ENCODE data around the gene PRMT2.

The PRMT2 gene

GRCh38 chr21:46635324-46636180 lies at the start of gene PRMT2:
TSS of gene PRMT2 (plus strand) at chr21:46635674. CDS start at chr21:46636952, 1,278 bp downstream.
- no CpG with 5 or more reads among the region's 90 CpGs for WGBS (ENCODE audit: insufficient coverage, insufficient read length)
- H3K27me3 ChIP-seq (ENCODE audit: control insufficient read depth, insufficient read depth, low read length): no peaks in the 10 kb centered on the region
- H3K36me3 ChIP-seq (ENCODE audit: control insufficient read depth, insufficient read depth, low read length): no peaks in the 10 kb centered on the region
- peak within 1 kb of the TSS; percentile 84 for H3K4me3 ChIP-seq (ENCODE audit: low read length)
- H3K27ac ChIP-seq (ENCODE audit: low read length): no peak within 1 kb of the TSS
- H3K9me3 ChIP-seq (ENCODE audit: control insufficient read depth, insufficient read depth, low read length): no peaks in the 10 kb centered on the region
- DNase-seq (ENCODE audit: low read depth, low spot score): peak; percentile 88
- 0 out of 2 replicates have a peak, but pooled peaks cover 2% of the 10 kb centered on the region for H3K4me1 ChIP-seq (ENCODE audit: control insufficient read depth, insufficient read depth, low read length)

- no CpG with 5 or more reads among the region's 8 CpGs for WGBS (ENCODE audit: insufficient coverage, insufficient read length)
- H3K9me3 ChIP-seq (ENCODE audit: control insufficient read depth, insufficient read depth, low read length): no peaks in the 10 kb centered on the region
- DNase-seq (ENCODE audit: low read depth, low spot score): no peak
- H3K4me3 ChIP-seq (ENCODE audit: low read length): no peak overlapping the region
- H3K4me1 ChIP-seq (ENCODE audit: control insufficient read depth, insufficient read depth, low read length): no peaks in the 10 kb centered on the region
- no peaks in the 10 kb centered on the region for H3K36me3 ChIP-seq (ENCODE audit: control insufficient read depth, insufficient read depth, low read length)
- H3K27ac ChIP-seq (ENCODE audit: low read length): no peak overlapping the region
- no peaks in the 10 kb centered on the region for H3K27me3 ChIP-seq (ENCODE audit: control insufficient read depth, insufficient read depth, low read length)
These were observed 41.2 kb upstream of the PRMT2 start for GRCh38 chr21:46594276-46594675.

GRCh38 chr21:46596201-46596600 lies 39.3 kb upstream of the PRMT2 start:
- H3K36me3 ChIP-seq (ENCODE audit: control insufficient read depth, insufficient read depth, low read length): no peaks in the 10 kb centered on the region
- H3K4me3 ChIP-seq (ENCODE audit: low read length): no peak overlapping the region
- no peak for DNase-seq (ENCODE audit: low read depth, low spot score)
- H3K27ac ChIP-seq (ENCODE audit: low read length): no peak overlapping the region
- H3K4me1 ChIP-seq (ENCODE audit: control insufficient read depth, insufficient read depth, low read length): no peaks in the 10 kb centered on the region
- H3K9me3 ChIP-seq (ENCODE audit: control insufficient read depth, insufficient read depth, low read length): no peaks in the 10 kb centered on the region
- H3K27me3 ChIP-seq (ENCODE audit: control insufficient read depth, insufficient read depth, low read length): no peaks in the 10 kb centered on the region
- no CpG with 5 or more reads among the region's 1 CpG for WGBS (ENCODE audit: insufficient coverage, insufficient read length)

- WGBS (ENCODE audit: insufficient coverage, insufficient read length): no CpG with 5 or more reads among the region's 8 CpGs
- no peak for DNase-seq (ENCODE audit: low read depth, low spot score)
- no peak overlapping the region for H3K27ac ChIP-seq (ENCODE audit: low read length)
- H3K4me3 ChIP-seq (ENCODE audit: low read length): no peak overlapping the region
- no peaks in the 10 kb centered on the region for H3K27me3 ChIP-seq (ENCODE audit: control insufficient read depth, insufficient read depth, low read length)
- no peaks in the 10 kb centered on the region for H3K4me1 ChIP-seq (ENCODE audit: control insufficient read depth, insufficient read depth, low read length)
- H3K36me3 ChIP-seq (ENCODE audit: control insufficient read depth, insufficient read depth, low read length): no peaks in the 10 kb centered on the region
- no peaks in the 10 kb centered on the region for H3K9me3 ChIP-seq (ENCODE audit: control insufficient read depth, insufficient read depth, low read length)
These were observed 38.4 kb upstream of the PRMT2 start for GRCh38 chr21:46597031-46597430.

- no peaks in the 10 kb centered on the region for H3K9me3 ChIP-seq (ENCODE audit: control insufficient read depth, insufficient read depth, low read length)
- no peaks in the 10 kb centered on the region for H3K27me3 ChIP-seq (ENCODE audit: control insufficient read depth, insufficient read depth, low read length)
- DNase-seq (ENCODE audit: low read depth, low spot score): no peak
- H3K36me3 ChIP-seq (ENCODE audit: control insufficient read depth, insufficient read depth, low read length): no peaks in the 10 kb centered on the region
- H3K27ac ChIP-seq (ENCODE audit: low read length): no peak overlapping the region
- no peak overlapping the region for H3K4me3 ChIP-seq (ENCODE audit: low read length)
- no CpG with 5 or more reads among the region's 20 CpGs for WGBS (ENCODE audit: insufficient coverage, insufficient read length)
- H3K4me1 ChIP-seq (ENCODE audit: control insufficient read depth, insufficient read depth, low read length): no peaks in the 10 kb centered on the region
These were observed 37.6 kb upstream of the PRMT2 start for GRCh38 chr21:46597896-46598343.

- DNase-seq (ENCODE audit: low read depth, low spot score): no peak
- no CpG with 5 or more reads among the region's 38 CpGs for WGBS (ENCODE audit: insufficient coverage, insufficient read length)
These were observed 36.6 kb upstream of the PRMT2 start for GRCh38 chr21:46598581-46599572.

GRCh38 chr21:46600305-46600704 lies 35.2 kb upstream of the PRMT2 start:
- H3K9me3 ChIP-seq (ENCODE audit: control insufficient read depth, insufficient read depth, low read length): no peaks in the 10 kb centered on the region
- WGBS (ENCODE audit: insufficient coverage, insufficient read length): no CpG with 5 or more reads among the region's 5 CpGs
- H3K27me3 ChIP-seq (ENCODE audit: control insufficient read depth, insufficient read depth, low read length): no peaks in the 10 kb centered on the region
- DNase-seq (ENCODE audit: low read depth, low spot score): no peak
- peaks cover 2% of the 10 kb centered on the region; the same call in 1 of the 2 replicates for H3K4me1 ChIP-seq (ENCODE audit: control insufficient read depth, insufficient read depth, low read length)
- no peak overlapping the region for H3K27ac ChIP-seq (ENCODE audit: low read length)
- no peak overlapping the region for H3K4me3 ChIP-seq (ENCODE audit: low read length)
- H3K36me3 ChIP-seq (ENCODE audit: control insufficient read depth, insufficient read depth, low read length): no peaks in the 10 kb centered on the region

More at GRCh38 chr21:46598581-46599572, 36.6 kb upstream of the PRMT2 start:
- no peaks in the 10 kb centered on the region for H3K36me3 ChIP-seq (ENCODE audit: control insufficient read depth, insufficient read depth, low read length)
- H3K9me3 ChIP-seq (ENCODE audit: control insufficient read depth, insufficient read depth, low read length): no peaks in the 10 kb centered on the region
- no peaks in the 10 kb centered on the region for H3K27me3 ChIP-seq (ENCODE audit: control insufficient read depth, insufficient read depth, low read length)
- H3K4me1 ChIP-seq (ENCODE audit: control insufficient read depth, insufficient read depth, low read length): no peaks in the 10 kb centered on the region
- no peak overlapping the region for H3K4me3 ChIP-seq (ENCODE audit: low read length)
- H3K27ac ChIP-seq (ENCODE audit: low read length): no peak overlapping the region

GRCh38 chr21:46600978-46601377 lies 34.5 kb upstream of the PRMT2 start:
- Histone ChIP-seq H3K27ac (ENCODE audit: low read length) (no peak overlapping the region), H3K27me3 (ENCODE audit: control insufficient read depth, insufficient read depth, low read length) (no peaks in the 10 kb centered on the region), H3K4me1 (ENCODE audit: control insufficient read depth, insufficient read depth, low read length) (peaks cover 2% of the 10 kb centered on the region), H3K36me3 (ENCODE audit: control insufficient read depth, insufficient read depth, low read length) (no peaks in the 10 kb centered on the region), H3K4me3 (ENCODE audit: low read length) (no peak overlapping the region), H3K9me3 (ENCODE audit: control insufficient read depth, insufficient read depth, low read length) (no peaks in the 10 kb centered on the region)
- DNase-seq (ENCODE audit: low read depth, low spot score): no peak
- WGBS (ENCODE audit: insufficient coverage, insufficient read length): no CpG with 5 or more reads among the region's 9 CpGs

- no peaks in the 10 kb centered on the region for H3K36me3 ChIP-seq (ENCODE audit: control insufficient read depth, insufficient read depth, low read length)
- no peak overlapping the region for H3K4me3 ChIP-seq (ENCODE audit: low read length)
- no peak overlapping the region for H3K27ac ChIP-seq (ENCODE audit: low read length)
- no CpG with 5 or more reads among the region's 9 CpGs for WGBS (ENCODE audit: insufficient coverage, insufficient read length)
- peaks cover 2% of the 10 kb centered on the region for H3K4me1 ChIP-seq (ENCODE audit: control insufficient read depth, insufficient read depth, low read length)
- H3K9me3 ChIP-seq (ENCODE audit: control insufficient read depth, insufficient read depth, low read length): no peaks in the 10 kb centered on the region
- H3K27me3 ChIP-seq (ENCODE audit: control insufficient read depth, insufficient read depth, low read length): no peaks in the 10 kb centered on the region
- no peak for DNase-seq (ENCODE audit: low read depth, low spot score)
These were observed 32.2 kb upstream of the PRMT2 start for GRCh38 chr21:46603228-46603627.

GRCh38 chr21:46604329-46604974 lies 31.0 kb upstream of the PRMT2 start:
- H3K4me3 ChIP-seq (ENCODE audit: low read length): no peak overlapping the region
- no peaks in the 10 kb centered on the region for H3K36me3 ChIP-seq (ENCODE audit: control insufficient read depth, insufficient read depth, low read length)
- DNase-seq (ENCODE audit: low read depth, low spot score): no peak
- no peaks in the 10 kb centered on the region for H3K9me3 ChIP-seq (ENCODE audit: control insufficient read depth, insufficient read depth, low read length)
- H3K4me1 ChIP-seq (ENCODE audit: control insufficient read depth, insufficient read depth, low read length): peaks cover 2% of the 10 kb centered on the region
- H3K27me3 ChIP-seq (ENCODE audit: control insufficient read depth, insufficient read depth, low read length): no peaks in the 10 kb centered on the region
- H3K27ac ChIP-seq (ENCODE audit: low read length): no peak overlapping the region
- WGBS (ENCODE audit: insufficient coverage, insufficient read length): no CpG with 5 or more reads among the region's 9 CpGs

Data from iPS DF 6.9 (cell line).